Nephron progenitor cell (in vitro differentiated cells): Measurements from ENCODE around the gene TRAF3.

Source experiments
- DNase-seq: peaks from one replicate; pipeline ENCODE4 v3.0.0; 2021
- H3K27ac Mint-ChIP-seq: 2 replicates; pipeline ENCODE4 v1.8.0; 2021; ENCODE audit warnings: mild to moderate bottlenecking, moderate library complexity, mixed read lengths
- H3K27me3 Mint-ChIP-seq: 2 replicates; pipeline ENCODE4 v1.8.0; 2021; ENCODE audit warnings: mild to moderate bottlenecking, low read depth, mixed read lengths; ENCODE audit not compliant: poor library complexity
- H3K36me3 Mint-ChIP-seq: 2 replicates; pipeline ENCODE4 v1.8.0; 2021; ENCODE audit warnings: low read depth, mixed read lengths
- H3K4me1 Mint-ChIP-seq: 2 replicates; pipeline ENCODE4 v1.8.0; 2021; ENCODE audit warnings: mixed read lengths
- H3K4me3 Mint-ChIP-seq: 2 replicates; pipeline ENCODE4 v1.8.0; 2021; ENCODE audit warnings: mild to moderate bottlenecking, moderate library complexity, mixed read lengths
- H3K9me3 Mint-ChIP-seq: 2 replicates; pipeline ENCODE4 v1.8.0; 2021; ENCODE audit warnings: mild to moderate bottlenecking, moderate library complexity, mixed read lengths
- CTCF ChIP-seq: fragments of 200-600 bp; sonication (generic); IDR thresholded peaks from 2 replicates; pipeline ENCODE4 v1.5.0; 2021; ENCODE audit warnings: antibody characterized with exemption

TRAF3 gene

GRCh38 chr14:102805941-102806340 is 28.7 kb downstream of the TRAF3 start:
- Mint-ChIP-seq H3K27ac (no peak overlapping the region), H3K4me1 (peaks cover 33% of the 10 kb centered on the region), H3K27me3 (peaks cover 5% of the 10 kb centered on the region), H3K36me3 (peaks cover 7% of the 10 kb centered on the region), H3K4me3 (no peak overlapping the region), H3K9me3 (no peaks in the 10 kb centered on the region)
- TF ChIP-seq CTCF = no peak
- DNase-seq = no peak

GRCh38 chr14:102806447-102806846 is 29.2 kb downstream of the TRAF3 start:
- H3K4me1 Mint-ChIP-seq = peaks cover 33% of the 10 kb centered on the region
- DNase-seq = no peak
- no peak overlapping the region for H3K27ac Mint-ChIP-seq
- H3K27me3 Mint-ChIP-seq = peaks cover 5% of the 10 kb centered on the region
- no peaks in the 10 kb centered on the region for H3K9me3 Mint-ChIP-seq
- no peak for TF ChIP-seq CTCF
- no peak overlapping the region for H3K4me3 Mint-ChIP-seq
- H3K36me3 Mint-ChIP-seq = peaks cover 7% of the 10 kb centered on the region

GRCh38 chr14:102807013-102807406 is 29.8 kb downstream of the TRAF3 start:
- Mint-ChIP-seq H3K27ac (peak overlapping the region; percentile 39), H3K4me1 (peaks cover 33% of the 10 kb centered on the region), H3K9me3 (no peaks in the 10 kb centered on the region), H3K27me3 (peaks cover 5% of the 10 kb centered on the region), H3K36me3 (peaks cover 7% of the 10 kb centered on the region), H3K4me3 (no peak overlapping the region)
- DNase-seq = no peak
- TF ChIP-seq CTCF = no peak

- peaks cover 5% of the 10 kb centered on the region for H3K27me3 Mint-ChIP-seq
- H3K27ac Mint-ChIP-seq = peak overlapping the region; percentile 48
- peaks cover 23% of the 10 kb centered on the region for H3K36me3 Mint-ChIP-seq
- no peak for TF ChIP-seq CTCF
- H3K4me1 Mint-ChIP-seq = peaks cover 23% of the 10 kb centered on the region
- H3K9me3 Mint-ChIP-seq = peaks cover 12% of the 10 kb centered on the region
- DNase-seq = no peak
- no peak overlapping the region for H3K4me3 Mint-ChIP-seq
These were observed 32.6 kb downstream of the TRAF3 start for GRCh38 chr14:102809870-102810269.

GRCh38 chr14:102810523-102810922 is 33.3 kb downstream of the TRAF3 start:
- no peak for TF ChIP-seq CTCF
- Mint-ChIP-seq H3K9me3 (peaks cover 14% of the 10 kb centered on the region), H3K27ac (no peak overlapping the region), H3K27me3 (peaks cover 5% of the 10 kb centered on the region), H3K4me3 (no peak overlapping the region), H3K36me3 (peaks cover 25% of the 10 kb centered on the region), H3K4me1 (peaks cover 17% of the 10 kb centered on the region)
- DNase-seq = no peak

- Mint-ChIP-seq H3K4me1 (peaks cover 11% of the 10 kb centered on the region), H3K27me3 (peaks cover 5% of the 10 kb centered on the region)
These were observed 34.2 kb downstream of the TRAF3 start for GRCh38 chr14:102811254-102811963.

More at GRCh38 chr14:102811254-102811963, 34.2 kb downstream of the TRAF3 start:
- no peak for TF ChIP-seq CTCF
- Mint-ChIP-seq H3K27ac (no peak overlapping the region), H3K36me3 (peaks cover 29% of the 10 kb centered on the region), H3K9me3 (peaks cover 15% of the 10 kb centered on the region), H3K4me3 (no peak overlapping the region)
- no peak for DNase-seq
